HUES48 (cell line): ENCODE measurements around the gene CIITA.
A peak's percentile ranks its signal among the peaks of the same experiment; 100 is the strongest.
"Not testable (repeated sequence)": the region's sequence is repeated elsewhere in the genome, so short reads cannot be mapped to it uniquely, and the experiment has no call there.

Source experiments
- H3K27ac ChIP-seq: one replicate; pipeline ENCODE4 v1.7.0; 2013; ENCODE audit warnings: low read depth, low read length, inconsistent platforms
- H3K27me3 ChIP-seq: 2 replicates; pipeline ENCODE4 v1.6.1; 2013; ENCODE audit warnings: mild to moderate bottlenecking, low read length; ENCODE audit not compliant: control insufficient read depth, insufficient read depth
- H3K36me3 ChIP-seq: 2 replicates; pipeline ENCODE4 v1.6.1; 2013; ENCODE audit warnings: low read length; ENCODE audit not compliant: control insufficient read depth, insufficient read depth
- H3K4me1 ChIP-seq: 2 replicates; pipeline ENCODE4 v1.6.1; 2013; ENCODE audit warnings: mild to moderate bottlenecking, low read length; ENCODE audit not compliant: control insufficient read depth, insufficient read depth
- H3K4me3 ChIP-seq: 2 replicates; pipeline ENCODE4 v1.5.1; 2013; ENCODE audit warnings: mild to moderate bottlenecking, low read depth, low read length
- H3K9ac ChIP-seq: 2 replicates; pipeline ENCODE4 v1.6.1; 2013; ENCODE audit warnings: mild to moderate bottlenecking, low read depth, low read length, moderate library complexity
- H3K9me3 ChIP-seq: 2 replicates; pipeline ENCODE4 v1.6.1; 2013; ENCODE audit warnings: low read length; ENCODE audit not compliant: control insufficient read depth, insufficient read depth

Gene CIITA

GRCh38 chr16:10939649-10940234 is 62.7 kb downstream of the CIITA start:
- H3K4me3 ChIP-seq: no peak overlapping the region
- H3K4me1 ChIP-seq: peaks cover 18% of the 10 kb centered on the region
- H3K9ac ChIP-seq: no peak overlapping the region
- H3K27me3 ChIP-seq: no peaks in the 10 kb centered on the region
- H3K9me3 ChIP-seq: no peaks in the 10 kb centered on the region
- no peak overlapping the region for H3K27ac ChIP-seq
- peaks cover 21% of the 10 kb centered on the region; the same call in 1 of the 2 replicates for H3K36me3 ChIP-seq

- Histone ChIP-seq H3K4me1 (peaks cover 24% of the 10 kb centered on the region), H3K4me3 (peak overlapping the region; percentile 76), H3K36me3 (peaks cover 21% of the 10 kb centered on the region; the same call in 1 of the 2 replicates), H3K9ac (no peak overlapping the region), H3K27me3 (no peaks in the 10 kb centered on the region), H3K27ac (no peak overlapping the region), H3K9me3 (no peaks in the 10 kb centered on the region)
Observed at GRCh38 chr16:10940501-10941079, 63.6 kb downstream of the CIITA start.

GRCh38 chr16:10941127-10941933 is 64.3 kb downstream of the CIITA start:
- Histone ChIP-seq H3K36me3 (peaks cover 21% of the 10 kb centered on the region; the same call in 1 of the 2 replicates), H3K27ac (no peak overlapping the region), H3K27me3 (no peaks in the 10 kb centered on the region), H3K4me1 (peaks cover 31% of the 10 kb centered on the region), H3K4me3 (peak overlapping the region; percentile 76), H3K9ac (no peak overlapping the region), H3K9me3 (no peaks in the 10 kb centered on the region)

GRCh38 chr16:10941935-10942351 is 64.9 kb downstream of the CIITA start:
- H3K4me3 ChIP-seq: peak overlapping the region; percentile 76
- not testable (repeated sequence) for H3K27ac ChIP-seq, H3K27me3 ChIP-seq, H3K9me3 ChIP-seq, H3K9ac ChIP-seq
- H3K4me1 ChIP-seq: peaks cover 37% of the 10 kb centered on the region
- H3K36me3 ChIP-seq: peaks cover 16% of the 10 kb centered on the region; the same call in 1 of the 2 replicates

- peaks cover 43% of the 10 kb centered on the region for H3K4me1 ChIP-seq
Observed at GRCh38 chr16:10942352-10943063, 65.5 kb downstream of the CIITA start, which contains the start of gene DEXI. Gene DEXI (minus strand): TSS chr16:10942468. CDS start chr16:10942005, 463 bp downstream.

GRCh38 chr16:10943064-10943353 is 66.0 kb downstream of the CIITA start:
- Histone ChIP-seq H3K9ac (no peak overlapping the region), H3K9me3 (no peaks in the 10 kb centered on the region), H3K4me1 (peaks cover 44% of the 10 kb centered on the region), H3K36me3 (peaks cover 14% of the 10 kb centered on the region; the same call in 1 of the 2 replicates), H3K27me3 (no peaks in the 10 kb centered on the region), H3K4me3 (peak overlapping the region; percentile 76), H3K27ac (no peak overlapping the region)

More at GRCh38 chr16:10942352-10943063, 65.5 kb downstream of the CIITA start, which contains the start of gene DEXI:
- peaks cover 14% of the 10 kb centered on the region; the same call in 1 of the 2 replicates for H3K36me3 ChIP-seq
- H3K9me3 ChIP-seq: no peaks in the 10 kb centered on the region
- no peaks in the 10 kb centered on the region for H3K27me3 ChIP-seq
- H3K4me3 ChIP-seq: peak within 1 kb of the TSS; percentile 76
- H3K9ac ChIP-seq: 0 out of 2 replicates have a peak within 1 kb of the TSS, but pooled peaks have one; percentile 23
- H3K27ac ChIP-seq: peak within 1 kb of the TSS; percentile 56

GRCh38 chr16:10944249-10945064 is 67.5 kb downstream of the CIITA start, which contains the start of gene CLEC16A:
Gene CLEC16A (plus strand): TSS chr16:10944564. CDS start chr16:10944718, 154 bp downstream.
- peaks cover 7% of the 10 kb centered on the region; the same call in 1 of the 2 replicates for H3K36me3 ChIP-seq
- peak within 1 kb of the TSS; percentile 92 for H3K4me3 ChIP-seq
- peak within 1 kb of the TSS; percentile 35 for H3K27ac ChIP-seq
- no peaks in the 10 kb centered on the region for H3K9me3 ChIP-seq
- no peak within 1 kb of the TSS for H3K9ac ChIP-seq
- H3K27me3 ChIP-seq: no peaks in the 10 kb centered on the region
- peaks cover 57% of the 10 kb centered on the region for H3K4me1 ChIP-seq

GRCh38 chr16:10945065-10945787 is 68.2 kb downstream of the CIITA start:
- H3K9ac ChIP-seq: no peak overlapping the region
- H3K4me1 ChIP-seq: peaks cover 64% of the 10 kb centered on the region
- H3K27me3 ChIP-seq: no peaks in the 10 kb centered on the region
- no peak overlapping the region for H3K27ac ChIP-seq
- H3K36me3 ChIP-seq: no peaks in the 10 kb centered on the region; the same call in 1 of the 2 replicates
- H3K4me3 ChIP-seq: peak overlapping the region; percentile 92
- H3K9me3 ChIP-seq: no peaks in the 10 kb centered on the region

- H3K4me3 ChIP-seq: no peak overlapping the region
- H3K4me1 ChIP-seq: peaks cover 64% of the 10 kb centered on the region
- no peaks in the 10 kb centered on the region for H3K27me3 ChIP-seq
- H3K9me3 ChIP-seq: no peaks in the 10 kb centered on the region
- no peaks in the 10 kb centered on the region for H3K36me3 ChIP-seq
- no peak overlapping the region for H3K9ac ChIP-seq
- H3K27ac ChIP-seq: peak overlapping the region; percentile 58
Observed at GRCh38 chr16:10946308-10946707, 69.3 kb downstream of the CIITA start.
